MV-4-11 (cell line): ENCODE measurements around the gene MVB12B.

Experiments used
- DNase-seq: peaks from one replicate; lab custom pipeline; 2025; lab: John Stamatoyannopoulos, UW

Gene MVB12B

DNA sequence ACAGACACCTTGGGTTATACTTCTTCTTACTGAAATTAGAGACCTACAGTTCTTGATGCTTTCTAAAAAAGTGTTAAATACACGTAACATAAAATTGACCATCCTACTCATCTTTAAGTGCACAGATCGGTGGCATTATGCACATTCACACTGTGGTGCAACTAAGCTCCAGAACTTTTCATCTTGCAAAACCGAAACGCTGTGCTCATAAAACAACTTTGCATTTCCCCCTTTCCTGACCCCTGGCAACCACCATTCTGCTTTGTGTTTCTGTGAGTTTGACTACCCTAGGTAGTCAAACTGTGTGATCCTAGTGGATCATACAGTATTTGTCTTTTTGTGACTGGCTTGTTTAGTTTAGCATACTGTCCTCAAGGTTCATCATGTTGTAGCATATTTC lies 3.9 kb downstream of the MVB12B start:
- DNase-seq = peak; percentile 36

DNA sequence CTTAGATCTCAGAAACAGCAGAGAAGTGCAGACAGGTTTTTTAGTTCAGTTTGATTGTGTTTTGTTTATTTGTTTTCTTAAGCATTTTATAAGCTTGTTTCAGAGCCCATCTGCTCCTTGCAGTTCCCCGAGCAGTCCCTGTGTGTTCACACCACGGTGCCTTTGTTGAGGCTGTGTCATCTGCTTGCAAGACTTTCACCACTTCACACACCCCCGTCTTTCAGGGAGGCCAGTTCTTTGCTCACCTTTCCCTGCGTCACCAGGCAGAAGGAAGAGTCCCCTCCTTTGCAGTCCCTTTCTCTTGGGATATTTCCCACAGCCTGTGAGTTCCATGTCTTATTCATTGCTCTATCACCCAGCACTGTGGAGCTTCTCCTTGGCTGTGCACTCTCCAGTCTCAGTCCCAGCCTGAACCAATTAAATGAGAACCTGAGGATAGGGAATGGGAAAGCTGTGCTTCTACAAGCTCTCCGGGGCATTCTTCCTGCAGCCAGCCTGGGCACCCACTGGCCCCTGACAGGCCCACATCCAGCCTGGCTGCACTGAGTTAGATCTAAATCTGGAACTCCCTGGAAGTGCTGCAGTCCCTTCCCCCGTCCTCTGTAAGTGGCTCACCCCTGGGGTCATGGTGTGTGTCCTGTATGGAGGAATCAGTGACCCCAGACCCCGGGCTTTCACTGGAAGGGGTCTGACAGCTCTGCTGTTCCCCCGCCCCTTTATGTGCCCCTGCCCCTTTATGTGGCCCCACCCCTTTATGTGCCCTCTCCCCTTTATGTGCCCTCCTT lies 5.5 kb downstream of the MVB12B start:
- DNase-seq = no peak

DNA sequence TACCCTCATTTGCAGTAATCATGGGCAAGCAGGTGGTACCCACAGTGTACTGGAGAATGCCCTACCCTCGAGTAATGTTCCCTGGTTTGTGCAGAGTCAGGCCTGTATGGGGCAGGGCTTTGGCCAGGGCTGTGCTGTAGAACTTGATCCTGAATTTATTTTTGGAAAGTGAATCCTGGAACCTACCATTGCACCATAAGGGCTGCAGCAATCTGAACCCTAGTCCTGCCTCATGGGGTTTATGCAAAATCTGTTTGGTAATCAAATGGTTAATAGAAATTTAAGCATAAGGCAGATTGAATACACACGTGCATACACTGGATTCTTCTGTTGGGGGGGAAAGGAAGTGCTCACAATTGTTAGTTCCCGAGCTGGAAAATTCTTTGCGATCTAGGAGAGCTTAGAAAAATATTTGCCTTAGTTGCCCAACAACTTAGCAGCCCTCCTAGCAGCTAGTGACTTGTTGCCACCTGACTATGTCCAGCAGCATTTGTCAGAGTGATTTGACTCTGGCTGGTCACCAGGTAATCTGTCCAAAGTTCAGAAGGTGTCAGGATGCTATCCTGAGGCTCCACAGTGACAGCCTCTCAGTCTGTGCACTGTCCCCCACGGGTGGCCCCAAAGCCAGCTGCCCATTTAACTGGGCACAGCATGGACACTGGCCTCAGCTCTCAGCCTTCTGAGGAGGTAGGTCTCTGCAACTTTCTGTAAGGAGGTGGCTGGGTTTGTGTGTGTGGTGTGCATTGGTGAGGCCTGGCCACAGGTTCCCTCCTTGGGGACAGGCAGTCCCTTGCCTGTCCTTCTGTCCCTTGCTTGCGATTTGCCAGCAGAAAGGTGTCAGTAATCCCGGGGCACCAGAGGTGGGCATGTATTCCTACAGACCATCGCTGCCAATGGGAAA lies 8.3 kb downstream of the MVB12B start:
- DNase-seq = no peak

DNA sequence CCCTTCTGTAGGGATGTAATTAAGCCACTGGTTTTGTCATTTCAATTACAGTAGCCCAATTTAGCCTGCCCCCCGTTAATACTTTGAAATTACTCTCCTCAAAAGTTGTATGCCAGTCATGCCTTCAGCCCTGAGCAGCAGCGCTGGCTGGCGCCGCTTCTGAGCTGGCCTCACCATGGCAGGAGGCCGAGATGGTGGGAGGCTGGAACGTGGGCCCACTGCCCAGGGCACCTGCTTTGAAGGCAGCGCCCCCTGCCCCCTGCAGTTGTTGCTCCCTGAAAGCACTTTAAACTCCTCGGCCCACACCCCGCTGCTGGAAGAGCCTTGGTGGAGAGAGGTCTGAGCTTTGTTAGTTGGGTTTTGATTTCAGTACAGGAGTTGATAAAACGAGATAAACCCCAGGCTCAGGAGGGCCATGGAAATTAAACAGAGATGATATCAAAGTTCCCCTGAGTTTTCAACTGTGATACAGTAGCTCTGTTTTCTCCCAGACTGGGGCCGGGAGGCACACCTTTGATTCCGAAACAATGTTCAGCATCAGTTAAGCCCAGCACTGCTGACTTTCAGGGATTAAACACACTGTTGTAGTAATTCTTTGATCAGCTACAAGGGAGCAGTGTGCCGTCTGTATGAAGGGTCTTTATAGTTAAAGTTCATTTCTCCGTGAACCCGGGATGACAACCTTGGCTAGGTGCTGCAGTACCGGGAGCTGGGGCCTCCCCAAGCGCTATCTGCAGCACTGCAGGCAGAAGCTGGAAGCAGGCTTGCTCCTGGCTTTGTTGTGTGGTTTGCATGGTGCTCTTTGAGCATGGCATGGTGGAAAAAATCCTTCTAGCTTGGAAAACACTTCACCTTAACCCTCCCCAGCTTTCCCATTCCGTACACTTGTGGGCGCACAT lies 9.5 kb downstream of the MVB12B start:
- DNase-seq = no peak

DNA sequence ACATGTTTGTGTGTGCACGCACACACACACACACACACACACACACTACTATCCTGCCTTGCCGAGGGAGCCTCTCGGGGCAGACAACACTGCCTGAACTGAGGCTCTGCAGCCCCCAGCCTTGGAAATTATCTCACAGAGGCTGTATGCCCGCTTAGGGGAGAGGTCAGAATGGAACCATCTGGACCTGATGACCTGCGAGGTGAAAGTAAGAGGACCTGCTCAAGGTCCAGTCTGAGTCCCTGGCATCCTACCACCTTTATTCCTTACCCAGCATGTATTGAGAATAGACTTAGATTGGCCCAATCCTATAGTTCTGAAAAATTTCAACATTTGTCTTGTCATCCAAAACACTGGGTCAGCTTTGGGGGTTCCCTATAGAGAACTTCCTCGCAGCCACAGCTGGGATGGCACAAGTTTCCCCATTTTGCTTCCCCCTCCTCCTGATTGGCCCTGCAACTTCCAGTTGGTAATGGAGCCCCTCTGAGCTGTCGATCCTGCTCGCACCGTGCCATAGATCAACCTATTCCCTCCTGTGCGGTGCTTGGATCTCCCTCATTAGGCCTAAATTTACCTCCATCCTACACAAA lies 10.2 kb downstream of the MVB12B start:
- DNase-seq = no peak

DNA sequence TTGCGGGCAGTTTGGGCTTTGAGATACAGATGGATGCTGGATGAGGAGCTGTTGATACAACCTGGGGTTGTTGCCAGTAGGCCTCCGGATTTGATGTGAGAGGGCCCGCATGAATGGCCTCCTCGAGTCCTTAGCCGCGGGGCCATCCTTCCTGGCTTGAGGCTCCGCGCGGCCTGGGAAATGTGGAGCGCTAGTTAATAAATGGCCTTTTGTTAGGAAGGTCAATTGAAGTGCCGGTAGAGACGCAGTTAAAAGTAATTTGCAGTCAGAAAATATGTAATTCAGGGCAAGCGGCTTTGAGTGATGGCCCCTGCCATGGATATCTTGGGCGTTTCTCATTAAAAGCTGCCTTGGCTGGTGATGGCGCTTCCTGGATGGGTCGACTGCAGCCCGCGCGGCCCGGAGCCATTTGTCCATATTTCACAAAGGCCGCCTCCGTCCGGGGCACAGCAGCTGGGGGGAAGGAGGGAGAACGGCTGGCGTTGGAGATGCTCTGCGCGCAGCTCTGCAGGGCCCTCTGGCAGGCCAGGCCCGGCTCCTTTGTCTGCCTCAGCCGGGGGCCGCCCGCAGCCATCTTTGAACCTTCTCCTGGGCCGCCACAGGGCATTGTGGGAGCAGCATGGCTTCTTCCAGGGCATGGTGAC lies 11.2 kb downstream of the MVB12B start:
- DNase-seq = no peak

DNA sequence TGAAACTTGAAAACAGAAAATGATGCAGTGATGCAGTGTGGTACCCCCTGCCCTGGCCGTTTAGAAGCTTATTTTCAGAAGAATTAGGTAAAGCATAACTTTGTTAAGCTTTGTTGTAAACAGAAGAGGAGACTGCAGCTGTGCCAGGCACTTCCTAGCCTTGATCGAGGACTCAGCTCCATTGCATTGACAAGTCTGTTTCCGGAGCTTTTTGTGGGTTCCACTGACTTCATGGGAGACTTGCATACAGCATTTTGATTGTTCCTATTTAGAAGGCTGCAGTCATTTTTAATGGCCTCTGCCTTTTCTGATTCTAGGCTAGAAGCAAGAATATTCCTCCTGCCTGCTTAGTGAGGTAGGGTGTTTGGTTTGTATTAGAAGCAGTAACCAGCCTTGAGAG lies 12.3 kb downstream of the MVB12B start:
- no peak for DNase-seq

DNA sequence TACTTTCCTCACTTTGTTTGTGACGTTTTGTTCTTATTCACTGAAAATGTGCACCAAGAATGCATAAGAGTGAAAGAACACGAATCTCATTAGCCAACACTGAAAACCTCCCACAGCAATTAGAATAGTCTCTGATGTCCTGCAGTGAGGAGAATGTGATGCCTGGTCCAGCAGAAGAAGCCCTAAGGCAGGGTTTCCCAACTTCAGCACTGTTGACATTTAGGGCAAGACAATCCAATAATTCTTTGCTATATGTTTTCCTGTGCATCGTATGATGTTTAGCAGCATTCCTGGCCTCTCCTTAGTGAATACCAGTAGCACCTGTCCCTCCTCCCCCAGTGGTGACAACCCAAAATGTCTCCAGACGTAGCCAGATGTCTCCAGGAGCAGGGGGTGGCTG lies 14.8 kb downstream of the MVB12B start:
- DNase-seq = no peak

DNA sequence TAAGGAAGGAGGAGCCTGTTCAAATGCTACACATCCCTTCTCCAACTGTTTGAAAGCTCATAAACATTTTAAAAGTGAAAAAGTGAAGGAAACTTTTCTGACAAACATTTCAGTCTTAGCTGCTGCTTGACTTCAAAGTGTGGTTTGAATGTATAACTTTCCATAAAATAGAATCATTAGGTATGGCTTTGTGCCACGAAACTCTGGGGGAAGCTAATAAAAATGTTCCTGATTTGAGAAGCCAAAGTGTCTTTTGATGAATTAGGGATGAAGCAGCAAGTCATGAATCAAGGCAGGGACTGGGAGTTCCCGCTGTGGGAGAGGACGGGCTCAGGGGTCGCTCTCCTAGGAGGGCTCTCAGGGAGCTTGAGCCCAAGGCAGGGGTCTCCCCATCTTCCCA lies 15.3 kb downstream of the MVB12B start:
- DNase-seq = no peak

DNA sequence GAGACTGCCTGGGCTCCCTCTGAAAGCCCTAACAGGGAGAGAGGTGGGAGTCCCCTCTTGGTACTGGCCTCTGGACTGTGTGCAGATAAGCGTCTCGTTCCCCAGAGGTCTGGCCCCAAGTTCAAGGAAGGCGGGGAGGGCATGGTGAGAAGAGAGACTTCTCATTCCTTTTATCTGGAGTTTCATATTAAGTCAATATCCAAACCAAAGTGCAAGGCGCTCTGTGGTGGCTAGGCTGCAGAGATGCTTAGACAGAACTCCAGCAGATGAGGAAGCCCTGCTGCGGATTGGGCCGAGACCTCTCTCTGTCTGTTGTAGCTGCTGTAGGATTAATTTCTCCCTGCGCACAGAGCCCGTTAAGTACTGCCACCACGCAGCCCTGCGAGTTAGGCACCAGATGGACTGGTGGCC lies 16.0 kb downstream of the MVB12B start:
- no peak for DNase-seq

DNA sequence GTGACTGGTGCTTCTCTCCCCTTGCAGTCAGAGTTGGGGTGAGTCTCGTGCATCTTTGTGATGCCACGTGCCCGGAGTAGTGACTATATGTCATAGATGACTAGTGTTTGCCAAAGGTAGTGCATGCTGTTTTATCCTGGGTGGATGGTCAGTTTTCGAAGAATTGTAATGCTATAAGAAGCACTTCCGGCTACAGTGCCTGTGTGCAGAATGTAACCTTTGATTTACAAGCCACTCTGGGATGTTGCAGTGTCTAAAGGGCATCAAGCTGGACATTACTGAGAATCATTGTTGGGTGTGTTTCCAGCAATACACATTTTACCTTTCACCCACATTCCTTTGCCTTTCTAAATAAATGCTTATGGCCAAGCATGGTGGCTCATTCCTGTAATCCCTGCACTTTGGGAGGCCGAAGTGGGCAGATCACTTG lies 16.7 kb downstream of the MVB12B start:
- no peak for DNase-seq

DNA sequence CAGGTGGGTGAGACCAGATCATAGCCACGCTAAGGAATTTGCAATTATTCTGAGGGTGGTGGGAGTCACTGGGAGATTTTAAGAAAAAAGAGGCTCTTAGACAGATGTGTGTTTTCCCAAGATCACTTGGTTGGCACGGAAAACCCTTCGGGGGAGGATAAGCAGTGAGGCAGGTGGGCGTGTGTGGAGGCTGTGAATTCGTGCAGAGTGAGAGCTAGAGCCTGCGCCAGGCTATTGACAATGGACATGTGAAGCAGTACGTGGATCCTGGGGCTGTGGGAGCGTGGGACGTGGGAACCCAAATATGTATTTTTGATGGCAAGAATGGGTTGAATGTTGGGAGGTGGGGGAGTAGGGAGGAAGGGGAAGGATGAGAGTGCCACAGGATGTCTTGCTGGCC lies 19.4 kb downstream of the MVB12B start:
- no peak for DNase-seq

DNA sequence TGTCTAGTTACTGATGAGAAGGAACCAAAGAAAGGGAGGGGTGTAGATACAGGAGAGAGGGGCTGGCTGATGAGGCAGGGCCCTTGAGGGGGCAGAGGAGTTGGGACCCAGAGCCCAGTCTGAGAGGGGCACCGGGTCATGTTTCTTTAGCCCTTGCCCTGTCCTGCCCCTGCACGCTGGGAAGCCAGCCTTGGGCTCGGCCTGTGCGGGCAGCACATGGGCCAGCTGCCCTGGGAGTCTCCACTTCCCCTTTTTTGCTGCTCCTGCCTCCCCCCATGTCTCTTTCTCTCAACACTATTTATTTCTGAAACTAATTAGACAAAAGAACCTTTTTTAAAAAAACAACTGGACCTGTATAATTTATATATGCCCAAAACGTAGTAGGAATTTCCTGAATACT lies 20.5 kb downstream of the MVB12B start:
- peak; percentile 57 for DNase-seq

DNA sequence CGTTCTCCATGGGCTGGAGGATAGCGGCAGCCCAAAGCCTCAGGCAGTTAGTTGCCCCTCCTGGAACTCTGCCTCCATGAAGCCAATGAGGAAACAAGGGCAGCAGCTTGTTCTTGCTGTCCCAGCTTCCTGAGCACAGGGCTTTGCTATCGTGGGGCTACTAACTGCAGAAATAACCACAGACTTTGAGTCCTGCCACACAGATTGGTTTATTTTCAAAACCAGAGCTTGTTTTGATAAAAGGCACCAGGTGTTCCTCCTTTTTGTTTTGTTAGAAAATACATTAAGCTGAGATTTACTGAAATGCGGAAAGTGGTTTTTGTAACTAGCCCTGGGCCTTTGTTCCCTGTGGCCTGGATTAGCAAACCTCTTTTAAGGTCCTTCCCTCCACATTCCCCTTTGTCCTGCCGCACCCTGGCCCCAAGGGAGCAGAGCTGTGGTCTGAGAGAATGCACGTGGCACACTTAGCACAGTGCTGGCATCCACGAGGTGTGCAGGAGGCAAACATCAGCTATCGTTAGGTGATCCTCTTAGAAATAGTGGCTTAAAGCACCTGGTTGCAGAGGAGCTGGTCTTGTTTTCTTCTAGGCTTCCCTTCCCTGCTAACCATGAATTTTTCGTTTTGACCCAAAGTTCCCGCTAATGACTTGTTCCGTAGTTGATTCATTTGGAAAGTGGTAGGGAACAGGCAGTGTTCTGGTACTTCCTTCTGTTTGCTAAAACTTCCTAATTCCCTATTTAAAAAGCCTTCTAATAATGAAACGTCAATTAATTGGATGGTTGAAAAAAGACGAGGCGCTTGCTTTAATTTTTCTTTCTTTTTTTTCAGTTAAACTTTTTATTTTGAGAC lies 21.5 kb downstream of the MVB12B start:
- DNase-seq = peak; percentile 13

DNA sequence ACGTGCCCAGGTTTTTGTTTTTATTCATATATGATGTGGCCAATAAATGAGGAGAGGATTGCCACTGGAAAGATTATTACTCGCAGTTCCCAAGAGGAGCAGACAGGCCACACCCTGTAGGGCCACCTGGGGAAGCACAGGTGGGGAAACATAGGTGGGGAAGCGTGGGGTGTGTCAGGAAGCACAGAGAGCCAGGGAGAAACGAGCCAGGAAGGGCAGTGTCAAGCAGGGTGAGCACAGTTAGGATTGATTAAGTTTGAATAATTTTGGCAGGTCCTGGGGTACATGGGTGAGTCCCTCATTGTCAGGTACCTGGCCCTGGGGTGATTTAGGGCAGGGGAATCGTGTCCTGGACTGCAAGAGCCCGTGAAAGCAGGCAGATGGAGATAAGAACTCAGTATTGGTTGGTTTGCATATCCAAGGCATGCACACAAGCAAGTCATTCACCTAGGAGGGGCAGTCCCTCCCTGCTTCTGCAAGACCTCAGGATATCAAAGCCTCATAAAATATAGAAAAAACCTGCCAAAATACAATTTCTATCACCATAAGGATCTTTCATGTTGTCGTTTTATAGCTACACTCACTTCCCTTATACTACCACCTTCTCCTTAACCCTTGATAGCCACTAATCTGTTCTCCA lies 22.4 kb downstream of the MVB12B start:
- no peak for DNase-seq

DNA sequence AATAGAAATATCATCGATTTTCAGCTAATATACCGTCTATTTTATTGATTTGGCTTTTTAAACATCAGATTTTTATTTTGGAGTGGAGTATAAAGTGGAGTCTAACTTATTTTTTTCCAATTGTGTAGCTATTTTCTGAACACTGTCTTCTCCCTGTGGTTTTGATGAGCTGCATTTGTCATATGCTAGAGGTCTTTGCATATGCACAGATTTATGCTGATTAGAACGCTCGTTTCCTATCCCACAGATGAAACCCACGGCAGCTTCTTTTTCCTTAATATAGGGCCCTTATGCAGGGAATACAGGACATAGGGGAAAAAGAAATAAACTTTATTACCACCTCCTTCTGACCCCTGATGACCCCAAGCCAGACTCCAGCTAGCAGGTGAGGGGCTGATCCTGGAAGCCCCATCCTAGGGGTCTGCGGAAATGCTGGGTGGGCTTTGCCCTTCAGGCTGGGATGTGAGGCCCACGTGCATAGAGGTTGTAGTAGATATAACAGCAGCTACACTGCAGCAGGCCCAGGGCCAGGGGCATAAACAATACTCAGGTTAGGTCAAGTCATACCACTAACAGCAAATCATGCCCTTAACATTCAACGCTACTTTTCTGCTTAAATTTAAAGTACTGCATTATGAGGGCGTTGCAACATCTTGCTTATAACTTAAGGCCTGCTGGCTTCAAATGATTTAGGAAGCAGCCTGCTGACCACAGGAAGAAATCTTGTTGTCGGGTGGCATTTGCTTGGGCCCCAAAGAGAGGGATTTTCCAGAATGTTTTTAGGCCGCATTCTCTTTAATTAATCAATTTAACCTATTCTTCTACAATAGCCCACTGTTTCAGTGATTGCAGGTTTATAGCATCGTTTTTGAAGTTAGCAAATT lies 28.5 kb downstream of the MVB12B start:
- peak; percentile 56 for DNase-seq

DNA sequence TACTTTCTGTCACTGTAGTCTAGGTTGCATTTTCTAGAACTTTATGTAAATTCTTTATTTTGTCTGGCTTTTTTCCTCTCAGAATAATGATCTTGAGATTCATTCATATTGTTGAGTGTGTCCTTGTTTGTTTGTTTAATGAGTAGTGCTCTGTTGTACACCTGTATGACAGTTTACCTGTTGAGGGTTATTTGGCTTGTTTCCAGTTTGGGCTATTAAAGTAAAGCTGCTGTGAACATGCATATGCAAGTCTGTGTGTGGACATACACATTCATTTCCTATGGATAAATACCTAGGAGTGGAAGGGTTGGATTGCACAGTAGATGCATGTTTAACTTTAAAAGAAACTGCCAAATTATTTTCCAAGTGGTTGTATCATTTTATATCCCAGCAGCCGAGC lies 30.4 kb downstream of the MVB12B start:
- DNase-seq = no peak

DNA sequence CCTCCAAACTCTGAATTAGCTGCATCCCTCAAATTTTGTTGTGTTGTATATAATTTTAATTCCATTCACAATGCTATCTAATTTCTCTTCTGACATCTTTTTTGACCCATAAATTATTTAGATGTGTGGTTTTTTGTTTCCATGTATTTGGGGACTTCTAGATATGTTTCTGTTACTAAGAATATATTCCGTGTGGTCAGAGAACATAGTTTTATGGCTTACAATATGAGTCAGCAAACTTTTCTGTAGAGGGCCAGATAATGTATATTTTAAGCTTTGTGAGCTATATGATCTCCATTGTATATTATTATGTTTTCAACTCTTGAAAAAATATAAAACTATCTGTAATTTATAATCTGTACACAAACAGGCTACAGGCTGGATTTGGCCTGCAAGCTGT lies 33.4 kb downstream of the MVB12B start:
- peak; percentile 62 for DNase-seq

DNA sequence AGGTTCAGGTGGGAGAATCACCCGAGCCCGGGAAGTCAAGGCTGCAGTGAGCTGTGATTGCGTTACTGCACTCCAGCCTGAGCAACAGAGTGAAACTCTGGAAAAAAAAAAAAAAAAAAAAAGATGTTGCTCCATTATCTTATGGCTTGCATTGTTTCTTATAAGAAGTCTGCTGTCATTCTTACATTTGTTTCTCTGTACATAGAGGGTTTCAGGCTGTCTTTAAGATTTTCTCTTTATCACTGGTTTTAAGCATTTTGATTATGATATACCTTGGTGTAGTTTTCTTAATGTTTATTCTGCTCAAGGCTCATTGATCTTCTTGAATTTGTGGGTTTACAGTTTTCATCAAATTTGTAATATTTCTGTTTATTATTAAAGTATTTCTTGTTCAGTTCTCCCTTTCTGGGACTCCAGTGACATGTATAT lies 35.2 kb downstream of the MVB12B start:
- peak; percentile 11 for DNase-seq
